Karpas-422 (cell line): ENCODE data around the gene LKAAEAR1. TPM values are rescaled to one million over a fixed set of nuclear protein-coding genes. Genes with fewer than 3 reads are reported as not detected.
A peak's percentile ranks its signal among the peaks of the same experiment; 100 is the strongest.

Experiments
- DNase-seq: peaks from one replicate; pipeline ENCODE4 v3.0.0-alpha.2; 2015
- H2AFZ ChIP-seq: fragments of 200-600 bp; sonication (generic); 2 replicates; pipeline ENCODE4 v1.6.1; 2014; ENCODE audit warnings: antibody characterized with exemption, low read length, mixed read lengths
- H3K27ac ChIP-seq: fragments of 200-600 bp; sonication (generic); 2 replicates; pipeline ENCODE4 v1.5.1; 2014; ENCODE audit warnings: mild to moderate bottlenecking, low read length, moderate library complexity
- H3K27me3 ChIP-seq: fragments of 200-600 bp; sonication (generic); 2 replicates; pipeline ENCODE4 v1.6.1; 2014; ENCODE audit warnings: low read length, mixed read lengths
- H3K36me3 ChIP-seq: fragments of 200-600 bp; sonication (generic); 2 replicates; pipeline ENCODE4 v1.6.1; 2014; ENCODE audit warnings: low read length, mixed read lengths; ENCODE audit not compliant: insufficient read depth
- H3K4me1 ChIP-seq: fragments of 200-600 bp; sonication (generic); 2 replicates; pipeline ENCODE4 v1.6.1; 2014; ENCODE audit warnings: mild to moderate bottlenecking, low read length, mixed read lengths
- H3K4me2 ChIP-seq: fragments of 200-600 bp; sonication (generic); 2 replicates; pipeline ENCODE4 v1.6.1; 2014; ENCODE audit warnings: low read length, low read depth, mild to moderate bottlenecking; ENCODE audit not compliant: poor library complexity, severe bottlenecking
- H3K4me3 ChIP-seq: fragments of 200-600 bp; sonication (generic); 2 replicates; pipeline ENCODE4 v1.5.1; 2014; ENCODE audit warnings: mild to moderate bottlenecking, antibody characterized with exemption, low read length, mixed read lengths
- H3K79me2 ChIP-seq: fragments of 200-600 bp; sonication (generic); 2 replicates; pipeline ENCODE4 v1.6.1; 2014; ENCODE audit warnings: mild to moderate bottlenecking, low read length, mixed read lengths
- H3K9ac ChIP-seq: fragments of 200-600 bp; sonication (generic); 2 replicates; pipeline ENCODE4 v1.6.0; 2014; ENCODE audit warnings: low read length
- H3K9me2 ChIP-seq: fragments of 200-600 bp; sonication (generic), shearing (Covaris generic); replicated peaks from 2 replicates; pipeline ENCODE4 v1.6.0; 2014; ENCODE audit warnings: mild to moderate bottlenecking, low read length, moderate library complexity; ENCODE audit not compliant: insufficient read depth
- H3K9me3 ChIP-seq: fragments of 300-700, 200-600 bp; sonication (generic); 2 replicates; pipeline ENCODE4 v1.6.1; 2014; ENCODE audit warnings: low read length, mixed read lengths
- H4K20me1 ChIP-seq: fragments of 200-600 bp; sonication (generic); 2 replicates; pipeline ENCODE4 v1.6.1; 2014; ENCODE audit warnings: mild to moderate bottlenecking, antibody characterized with exemption, low read length, low read depth; ENCODE audit not compliant: insufficient read depth
- total RNA-seq: library from RNA; depleted of rRNA; stranded (reverse); fragments of >200 nt; shearing (Covaris generic); gene quantifications from 2 replicates; pipeline ENCODE4 v1.2.3, GENCODE V29; 2014; ENCODE audit warnings: low replicate concordance

The LKAAEAR1 gene
- total RNA-seq, 1 experiment from 2014 or later: not detected

DNA sequence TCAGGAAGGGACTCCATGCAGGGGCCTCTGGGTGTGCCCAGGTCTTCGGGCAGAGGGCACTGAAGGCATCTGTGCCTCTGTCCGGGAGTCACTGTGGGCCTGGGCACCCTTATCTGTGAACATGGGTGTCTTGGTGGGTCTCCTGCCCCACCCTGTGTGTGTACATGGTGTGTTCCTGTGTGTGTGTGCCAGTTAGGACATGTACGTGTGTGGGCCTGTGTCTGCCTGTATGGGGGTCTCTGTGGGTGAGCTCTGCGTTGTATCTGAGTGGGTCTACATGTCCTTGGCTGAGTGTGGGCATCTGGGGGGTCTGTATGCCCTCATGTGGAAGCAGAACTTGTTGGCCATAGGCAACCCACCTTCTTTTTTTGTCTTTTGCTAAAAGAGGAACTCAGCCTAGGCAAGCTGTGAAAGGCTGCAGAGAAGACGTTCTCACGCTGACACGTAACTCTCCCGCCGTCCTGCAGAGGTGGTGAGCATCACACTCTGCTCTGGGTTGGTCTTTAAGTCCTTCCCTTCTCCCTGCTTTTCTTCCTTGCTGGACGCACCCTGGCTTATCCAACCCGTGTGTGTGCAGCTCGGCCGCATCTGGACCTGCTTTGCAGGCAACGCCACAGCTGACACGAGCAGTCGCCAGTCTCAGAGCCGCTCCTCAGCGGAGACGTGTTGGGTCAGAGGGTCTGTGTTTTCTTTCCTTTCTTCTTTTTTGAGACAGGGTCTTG lies 23.7 kb upstream of the LKAAEAR1 start:
- peak overlapping the region; percentile 63 for H3K4me2 ChIP-seq

DNA sequence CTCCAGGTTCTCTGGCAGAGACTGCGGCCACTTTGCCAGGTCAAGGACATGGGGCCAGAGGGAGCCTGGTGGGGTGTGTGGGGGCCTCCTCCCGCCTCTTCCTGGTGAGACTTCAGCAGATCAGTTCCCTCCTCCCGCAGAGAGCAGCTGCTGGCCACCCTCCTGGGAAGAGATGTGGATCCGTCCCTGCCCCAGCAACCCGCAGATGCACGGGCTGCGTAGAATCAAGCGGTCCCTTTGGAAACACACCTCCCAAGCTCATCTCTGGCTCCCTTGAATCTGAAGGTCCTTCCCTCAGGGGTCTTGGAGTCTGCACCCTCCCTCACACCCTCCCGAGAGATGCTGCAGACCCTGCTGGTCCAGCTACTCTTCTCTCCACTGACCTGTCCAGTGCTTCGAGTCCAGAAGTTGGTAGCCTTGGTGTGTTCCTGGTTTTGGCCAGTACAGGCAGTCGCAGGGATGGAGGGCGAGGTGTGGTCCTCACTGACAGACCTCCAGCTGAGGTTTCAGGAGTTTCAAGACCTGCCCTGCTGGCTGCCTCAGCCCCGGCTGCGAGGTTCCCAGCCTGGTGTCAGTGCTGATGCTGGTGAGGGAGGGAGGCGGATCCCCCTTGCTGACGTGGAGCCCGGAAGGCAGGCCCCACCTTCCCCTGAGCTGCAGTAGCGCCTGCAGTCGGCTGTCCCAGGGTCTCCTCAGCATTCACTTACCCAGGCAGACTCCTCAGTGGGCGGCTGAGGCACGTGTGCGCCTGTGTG lies 23.0 kb upstream of the LKAAEAR1 start, which contains the start of gene NPBWR2:
Gene NPBWR2, minus strand, starts transcription at position 585 of the 755 bp plus-strand sequence. CDS start 734 bp downstream, outside the sequence.
- H3K4me1 ChIP-seq: peaks cover 45% of the 10 kb centered on the region
- H3K9me3 ChIP-seq: no peaks in the 10 kb centered on the region
- peak within 1 kb of the TSS; percentile 86 for H3K27ac ChIP-seq
- no peaks in the 10 kb centered on the region for H3K27me3 ChIP-seq
- no peaks in the 10 kb centered on the region for H4K20me1 ChIP-seq
- H3K9me2 ChIP-seq: no peaks in the 10 kb centered on the region
- peak; percentile 87 for DNase-seq
- no peaks in the 10 kb centered on the region for H3K36me3 ChIP-seq
- H3K4me2 ChIP-seq: peak within 1 kb of the TSS; percentile 63
- no peaks in the 10 kb centered on the region for H3K79me2 ChIP-seq
- peak within 1 kb of the TSS; percentile 49; the same call in 1 of the 2 replicates for H3K4me3 ChIP-seq
- no peak within 1 kb of the TSS for H2AFZ ChIP-seq
- H3K9ac ChIP-seq: peak within 1 kb of the TSS; percentile 68

More for the DNA sequence above, 23.7 kb upstream of the LKAAEAR1 start:
- Histone ChIP-seq H3K27me3 (no peaks in the 10 kb centered on the region), H4K20me1 (no peaks in the 10 kb centered on the region), H3K4me1 (peaks cover 50% of the 10 kb centered on the region), H2AFZ (no peak overlapping the region), H3K4me3 (peak overlapping the region; percentile 49; the same call in 1 of the 2 replicates), H3K36me3 (no peaks in the 10 kb centered on the region), H3K9ac (peak overlapping the region; percentile 68), H3K9me2 (no peaks in the 10 kb centered on the region), H3K79me2 (no peaks in the 10 kb centered on the region), H3K9me3 (no peaks in the 10 kb centered on the region), H3K27ac (peak overlapping the region; percentile 86)
- peak; percentile 85 for DNase-seq

DNA sequence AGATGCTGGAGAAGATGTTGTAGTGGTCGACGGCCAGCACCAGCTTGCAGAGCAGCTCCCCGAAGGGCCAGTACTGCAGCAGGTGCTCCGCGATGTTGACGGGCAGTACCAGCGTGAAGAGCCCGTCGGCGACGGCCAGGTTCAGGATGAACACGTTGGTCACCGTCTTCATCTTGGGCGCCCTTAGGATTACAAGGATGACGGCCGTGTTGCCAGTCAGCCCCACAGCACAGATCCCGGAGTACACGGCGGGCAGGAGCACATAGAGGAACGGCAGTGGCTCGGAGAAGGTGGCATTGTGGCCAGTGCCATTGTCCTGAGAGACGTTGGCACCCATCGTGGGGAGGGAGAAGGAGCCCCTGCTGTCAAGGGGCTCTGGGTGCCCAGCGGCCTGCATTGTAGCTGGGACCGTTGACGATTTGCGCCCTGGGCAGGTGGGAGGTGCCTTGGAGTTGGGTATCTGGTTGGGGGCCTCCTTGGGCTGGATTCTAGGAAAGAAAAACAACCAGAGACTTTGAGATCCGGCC lies 22.3 kb upstream of the LKAAEAR1 start:
- Histone ChIP-seq H3K79me2 (no peaks in the 10 kb centered on the region), H3K4me1 (peaks cover 43% of the 10 kb centered on the region), H4K20me1 (peaks cover 3% of the 10 kb centered on the region; the same call in 1 of the 2 replicates), H3K9me2 (no peaks in the 10 kb centered on the region), H3K4me2 (no peak overlapping the region), H3K27me3 (no peaks in the 10 kb centered on the region), H3K36me3 (no peaks in the 10 kb centered on the region; the same call in 1 of the 2 replicates), H3K9ac (no peak overlapping the region), H2AFZ (no peak overlapping the region), H3K27ac (no peak overlapping the region), H3K4me3 (no peak overlapping the region), H3K9me3 (no peaks in the 10 kb centered on the region)
- DNase-seq: no peak

DNA sequence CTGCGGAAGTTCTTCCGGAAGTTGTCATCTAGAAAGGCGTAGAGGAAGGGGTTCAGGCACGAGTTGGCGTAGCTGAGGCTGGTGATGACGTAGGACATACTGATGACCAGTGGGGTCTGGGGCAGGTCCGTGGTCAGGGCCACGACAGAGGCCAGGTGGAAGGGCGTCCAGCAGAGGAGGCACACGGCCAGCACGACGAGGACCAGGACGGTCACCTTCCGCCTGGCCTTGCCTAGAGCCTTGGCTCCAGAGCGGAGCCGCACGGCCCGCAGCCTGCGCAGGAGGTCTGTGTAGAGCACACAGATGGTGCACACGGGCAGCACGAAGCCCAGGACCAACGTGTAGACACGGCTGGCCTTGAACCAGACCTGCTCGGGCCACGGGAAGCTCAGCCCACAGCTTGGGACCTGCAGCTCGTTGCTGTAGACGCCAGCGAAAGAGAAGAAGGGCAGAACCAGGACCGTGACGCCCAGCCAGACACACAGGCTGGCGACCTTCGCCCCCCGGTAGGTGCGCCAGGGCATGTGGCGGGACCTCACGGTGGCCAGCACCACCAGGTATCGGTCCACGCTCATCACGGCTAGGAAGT lies 21.7 kb upstream of the LKAAEAR1 start:
- no peak overlapping the region for H3K4me2 ChIP-seq
- H3K4me1 ChIP-seq: peaks cover 47% of the 10 kb centered on the region
- H3K9me3 ChIP-seq: no peaks in the 10 kb centered on the region
- no peak overlapping the region for H3K4me3 ChIP-seq
- no peaks in the 10 kb centered on the region; the same call in 1 of the 2 replicates for H3K36me3 ChIP-seq
- H3K9ac ChIP-seq: no peak overlapping the region
- H3K27ac ChIP-seq: no peak overlapping the region
- no peaks in the 10 kb centered on the region for H3K79me2 ChIP-seq
- DNase-seq: no peak
- H4K20me1 ChIP-seq: peaks cover 8% of the 10 kb centered on the region; the same call in 1 of the 2 replicates
- no peak overlapping the region for H2AFZ ChIP-seq
- no peaks in the 10 kb centered on the region for H3K27me3 ChIP-seq
- H3K9me2 ChIP-seq: no peaks in the 10 kb centered on the region

DNA sequence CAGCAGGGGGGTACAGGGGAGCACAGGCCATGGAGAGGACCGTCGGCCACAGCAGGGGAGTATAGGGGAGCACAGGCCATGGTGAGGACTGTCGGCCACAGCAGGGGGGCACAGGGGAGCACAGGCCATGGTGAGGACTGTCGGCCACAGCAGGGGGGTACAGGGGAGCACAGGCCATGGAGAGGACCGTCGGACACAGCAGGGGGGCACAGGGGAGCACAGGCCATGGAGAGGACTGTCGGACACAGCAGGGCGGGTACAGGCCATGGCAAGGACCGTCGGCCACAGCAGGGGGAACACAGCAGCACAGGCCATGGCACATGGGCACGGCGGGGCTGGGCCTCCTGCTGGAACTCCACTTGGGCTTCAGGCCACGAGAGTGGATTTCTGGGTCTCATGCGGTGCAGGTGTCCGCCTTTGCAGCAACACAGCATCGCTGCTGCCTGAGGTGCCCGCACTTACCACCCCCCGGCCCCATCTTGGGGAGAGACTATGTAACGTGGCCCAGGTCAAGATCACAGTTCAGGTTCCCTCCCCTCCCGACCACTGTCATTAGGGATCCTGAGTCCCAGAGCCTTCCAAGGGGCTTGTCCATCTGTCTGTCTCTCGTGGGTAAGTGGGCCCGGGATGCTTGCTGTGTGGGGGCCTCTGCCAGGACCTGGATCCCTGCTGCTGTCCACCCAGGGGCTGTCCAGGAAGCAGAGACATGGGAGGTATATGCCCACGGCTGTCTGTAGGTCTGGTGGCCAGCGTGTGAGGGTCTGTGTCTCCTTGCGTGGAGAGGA lies 20.7 kb upstream of the LKAAEAR1 start:
- Histone ChIP-seq H3K79me2 (no peaks in the 10 kb centered on the region), H3K4me2 (no peak overlapping the region), H3K27ac (no peak overlapping the region), H3K27me3 (no peaks in the 10 kb centered on the region), H3K9ac (no peak overlapping the region), H4K20me1 (peaks cover 8% of the 10 kb centered on the region; the same call in 1 of the 2 replicates), H3K9me2 (no peaks in the 10 kb centered on the region), H3K4me1 (peaks cover 56% of the 10 kb centered on the region), H3K4me3 (no peak overlapping the region), H3K36me3 (no peaks in the 10 kb centered on the region; the same call in 1 of the 2 replicates), H3K9me3 (no peaks in the 10 kb centered on the region), H2AFZ (no peak overlapping the region)
- DNase-seq: no peak

DNA sequence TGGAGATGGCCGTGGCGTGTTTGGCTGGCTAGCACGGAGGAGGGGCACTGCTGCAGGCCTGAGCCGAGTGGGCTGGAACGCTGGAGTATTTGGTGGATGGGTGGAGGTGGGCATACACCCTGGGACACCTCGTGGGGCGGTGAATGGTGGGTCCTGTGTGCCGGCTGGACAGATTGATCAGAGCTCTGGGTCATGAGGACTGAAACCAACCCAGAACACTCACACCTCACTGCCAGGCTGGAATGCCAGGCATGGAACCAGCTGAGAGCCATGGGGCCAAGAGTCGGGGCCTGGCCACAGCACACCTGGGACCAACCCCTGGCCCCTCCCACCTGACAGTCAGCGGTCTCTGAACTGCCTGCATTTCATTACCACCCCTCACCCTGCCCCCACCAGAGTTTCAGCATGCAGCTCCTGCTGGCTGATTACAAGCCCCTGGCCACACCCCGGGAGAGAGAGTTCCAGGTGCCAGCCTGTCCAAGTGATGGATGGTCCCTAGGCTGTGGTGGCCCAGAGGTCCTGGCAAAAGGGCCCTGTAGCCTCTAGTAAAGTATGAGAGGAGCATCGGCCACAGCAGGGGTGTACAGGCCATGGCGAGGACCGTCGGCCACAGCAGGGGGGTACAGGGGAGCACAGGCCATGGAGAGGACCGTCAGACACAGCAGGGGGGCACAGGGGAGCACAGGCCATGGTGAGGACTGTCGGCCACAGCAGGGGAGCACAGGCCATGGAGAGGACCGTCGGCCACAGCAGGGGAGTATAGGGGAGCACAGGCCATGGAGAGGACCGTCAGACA lies 19.9 kb upstream of the LKAAEAR1 start:
- DNase-seq: no peak
- no peak overlapping the region for H2AFZ ChIP-seq
- no peaks in the 10 kb centered on the region for H3K9me2 ChIP-seq
- peaks cover 57% of the 10 kb centered on the region for H3K4me1 ChIP-seq
- no peaks in the 10 kb centered on the region for H3K9me3 ChIP-seq
- H3K9ac ChIP-seq: no peak overlapping the region
- H3K36me3 ChIP-seq: no peaks in the 10 kb centered on the region; the same call in 1 of the 2 replicates
- no peak overlapping the region for H3K4me3 ChIP-seq
- H3K27me3 ChIP-seq: no peaks in the 10 kb centered on the region
- H4K20me1 ChIP-seq: peaks cover 8% of the 10 kb centered on the region; the same call in 1 of the 2 replicates
- H3K4me2 ChIP-seq: no peak overlapping the region
- H3K27ac ChIP-seq: no peak overlapping the region
- no peaks in the 10 kb centered on the region for H3K79me2 ChIP-seq
